ENCODE measurements around the gene CSTF1.

The CSTF1 gene

DNA sequence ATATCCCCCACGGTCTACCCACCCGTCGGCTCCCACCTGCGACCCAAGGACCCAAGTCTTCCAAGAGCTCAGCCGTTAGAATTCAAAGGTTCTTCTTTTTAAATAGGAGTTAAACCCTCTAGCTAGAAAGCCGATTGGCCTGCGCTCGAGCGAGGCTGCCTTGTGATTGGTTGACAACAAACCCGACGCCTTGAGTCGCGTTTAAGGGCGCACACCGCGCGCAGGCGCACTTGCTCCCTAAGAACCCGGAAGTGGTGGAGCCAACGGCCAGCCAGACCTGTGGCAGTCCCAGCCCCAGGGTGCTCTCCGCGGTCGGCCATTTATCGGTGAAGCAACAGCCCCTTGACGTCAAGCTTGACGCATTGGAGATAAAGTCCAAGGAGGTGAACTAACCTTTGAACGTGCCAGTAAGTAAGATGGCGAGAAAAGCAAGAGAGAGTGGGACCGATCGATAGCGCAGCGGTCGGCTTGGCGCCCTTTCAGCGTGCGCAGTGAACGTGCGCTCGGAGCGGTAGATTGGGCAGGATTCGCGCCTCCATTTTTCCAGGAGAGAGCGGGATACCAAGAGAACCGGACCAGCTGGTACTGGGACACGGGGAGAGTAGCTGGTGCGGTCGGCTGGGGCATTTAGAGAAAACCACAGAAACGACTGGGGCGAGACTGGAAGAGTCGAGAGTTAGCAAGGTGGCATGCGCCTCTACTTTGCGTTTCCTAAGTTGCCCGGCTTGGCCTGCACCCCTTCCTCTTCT, at the start of gene CSTF1, which contains the start of gene AURKA:
TSS of gene CSTF1 (plus strand) at position 514 of the 749 bp plus-strand sequence. CDS start 2,908 bp downstream, outside the sequence.
TSS of gene AURKA (minus strand) at position 84 of the 749 bp plus-strand sequence. CDS start 4,018 bp downstream, outside the sequence.
- peak; percentile 96 for FAIRE-seq
- peak; percentile 99 for DNase-seq (ENCODE audit: extremely low spot score, insufficient read length, low read depth)

DNA sequence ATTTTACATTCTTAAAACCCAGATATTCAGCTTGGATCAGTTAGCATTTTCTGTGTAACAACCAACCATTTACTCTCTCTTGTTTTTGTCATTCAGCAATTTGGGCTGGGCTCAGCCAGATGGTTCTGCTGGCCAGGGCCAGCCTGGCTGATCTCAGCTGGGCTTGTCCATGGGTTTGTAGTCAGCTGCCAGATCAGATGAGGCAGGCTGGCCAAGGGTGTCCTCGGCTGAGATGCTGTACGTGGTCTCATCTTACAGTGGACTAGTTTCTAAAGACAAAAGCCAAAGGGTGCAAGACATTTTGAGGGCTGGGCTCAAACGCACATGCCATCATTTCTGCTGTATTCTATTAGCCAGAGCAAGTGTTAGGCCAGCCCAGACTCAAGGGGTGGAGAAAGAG, 49.7 kb upstream of the CSTF1 start:
- DNase-seq (ENCODE audit: extremely low spot score, insufficient read length, low read depth) (no peak), FAIRE-seq (no peak)

DNA sequence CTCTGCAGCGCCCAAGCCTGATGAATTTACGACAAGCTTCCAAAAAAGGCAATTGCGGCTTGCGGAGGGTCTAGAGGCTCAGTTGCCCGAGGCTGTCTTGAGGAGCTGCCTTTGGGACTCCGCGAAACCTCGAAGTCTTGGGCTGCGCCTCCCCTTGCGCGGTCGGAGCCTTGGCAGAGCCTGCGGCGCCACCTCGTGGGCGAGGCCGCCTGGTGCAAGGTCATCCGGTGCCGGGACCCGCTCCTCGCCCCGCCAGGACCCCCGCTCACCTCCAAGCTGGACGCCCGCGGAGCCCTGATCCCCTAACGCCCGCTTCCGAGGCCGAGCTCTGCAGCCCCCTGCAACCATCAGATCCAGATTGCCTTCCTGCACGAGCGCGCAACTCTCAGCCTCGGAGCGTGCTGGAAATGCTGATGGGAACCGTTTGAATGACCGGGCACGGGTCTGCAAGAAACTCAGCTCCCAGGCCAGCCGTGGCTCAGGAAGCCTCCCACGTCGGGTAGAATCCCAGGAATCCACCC, 48.5 kb upstream of the CSTF1 start:
- DNase-seq (ENCODE audit: extremely low spot score, insufficient read length, low read depth) (peak; percentile 32), FAIRE-seq (no peak)

DNA sequence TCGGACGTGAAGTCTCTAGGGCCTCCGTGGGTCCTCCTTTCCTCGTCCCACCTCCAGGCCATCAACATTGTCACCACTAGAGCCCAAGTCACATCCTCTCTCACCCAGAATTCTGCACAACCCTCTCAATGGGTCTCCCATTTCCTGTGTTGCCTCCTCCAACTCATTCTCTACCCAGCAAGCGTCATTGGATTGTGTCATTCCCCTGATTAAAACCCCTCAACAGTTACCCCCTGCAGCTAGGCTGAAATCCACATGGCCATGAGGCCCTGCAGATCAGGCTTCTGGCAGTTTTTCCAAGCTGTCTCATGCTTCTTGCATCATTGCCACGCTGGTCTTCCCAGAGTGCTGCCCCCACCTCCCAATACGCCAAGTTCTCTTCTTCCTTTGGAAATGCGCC, 46.5 kb upstream of the CSTF1 start:
- FAIRE-seq: no peak
- no peak for DNase-seq (ENCODE audit: extremely low spot score, insufficient read length, low read depth)

DNA sequence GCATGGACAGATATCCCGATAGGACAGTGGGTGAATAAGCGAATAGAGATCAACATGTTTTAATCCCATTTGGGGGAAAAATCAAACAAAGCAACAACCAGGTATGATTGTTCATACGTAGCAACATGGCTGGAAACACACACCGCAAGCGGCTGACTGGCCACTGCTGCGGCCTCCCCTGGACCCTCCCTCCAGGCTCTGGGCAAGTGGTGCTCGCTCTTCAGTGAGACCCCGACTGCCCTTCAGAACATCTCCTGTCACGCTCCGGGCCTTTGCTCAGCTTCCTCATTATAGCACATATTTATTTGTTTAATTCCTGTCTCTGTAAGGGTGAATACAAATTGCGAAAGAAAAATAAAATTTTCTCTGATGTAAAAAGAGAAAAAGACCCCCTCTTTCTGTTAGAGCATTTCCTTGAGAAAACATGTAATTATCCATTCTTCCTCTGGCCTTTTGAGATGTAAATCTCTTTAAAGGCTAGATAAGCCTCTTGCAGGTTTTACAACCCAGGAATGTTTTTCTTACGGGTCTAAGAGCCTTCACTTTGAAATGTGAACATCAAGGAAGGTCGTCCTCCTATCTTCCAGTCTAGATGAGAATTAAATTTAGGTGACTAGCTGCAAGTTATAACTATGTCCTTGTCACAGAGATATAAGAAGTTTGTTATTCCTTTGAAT, 44.7 kb upstream of the CSTF1 start:
- no peak for DNase-seq (ENCODE audit: extremely low spot score, insufficient read length, low read depth)
- FAIRE-seq: no peak

DNA sequence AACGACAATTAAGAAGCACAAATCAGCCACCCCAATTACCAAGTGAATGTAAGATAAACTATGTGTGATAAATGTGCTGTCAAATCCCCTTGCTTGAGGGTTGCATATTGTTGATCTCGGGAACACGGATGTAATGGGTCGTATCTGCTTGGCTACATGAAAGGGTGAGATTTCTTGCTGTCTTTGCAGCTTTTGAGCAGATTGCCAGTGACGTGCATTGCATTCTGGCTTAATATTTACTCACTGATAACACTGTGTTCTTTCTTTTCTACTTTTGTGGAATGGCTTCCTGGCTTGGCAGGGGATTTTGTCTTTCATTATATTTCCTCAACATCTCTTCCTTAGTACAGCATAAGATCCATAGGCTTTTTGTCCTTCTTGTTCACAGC, 44.1 kb upstream of the CSTF1 start:
- FAIRE-seq: no peak
- DNase-seq (ENCODE audit: extremely low spot score, insufficient read length, low read depth): no peak

DNA sequence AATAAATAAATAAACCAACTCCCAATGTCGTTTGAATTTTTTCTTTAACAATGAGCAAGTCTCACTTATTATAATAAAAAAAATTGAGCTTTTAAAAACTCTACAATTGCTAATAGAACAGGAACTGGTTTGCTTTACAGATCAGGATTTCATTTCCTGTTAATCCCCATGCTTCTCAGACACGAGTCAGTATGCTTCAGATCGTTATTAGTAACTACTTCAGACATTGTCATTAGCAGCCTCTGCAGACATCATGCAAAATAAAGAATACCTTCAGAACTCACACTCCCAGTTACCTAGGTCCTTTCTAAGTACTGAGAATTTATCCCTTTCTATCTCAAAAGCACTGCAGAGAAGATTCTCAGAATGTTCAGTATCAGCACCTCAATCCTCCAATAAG, 43.7 kb upstream of the CSTF1 start:
- DNase-seq (ENCODE audit: extremely low spot score, insufficient read length, low read depth) (no peak), FAIRE-seq (no peak)

DNA sequence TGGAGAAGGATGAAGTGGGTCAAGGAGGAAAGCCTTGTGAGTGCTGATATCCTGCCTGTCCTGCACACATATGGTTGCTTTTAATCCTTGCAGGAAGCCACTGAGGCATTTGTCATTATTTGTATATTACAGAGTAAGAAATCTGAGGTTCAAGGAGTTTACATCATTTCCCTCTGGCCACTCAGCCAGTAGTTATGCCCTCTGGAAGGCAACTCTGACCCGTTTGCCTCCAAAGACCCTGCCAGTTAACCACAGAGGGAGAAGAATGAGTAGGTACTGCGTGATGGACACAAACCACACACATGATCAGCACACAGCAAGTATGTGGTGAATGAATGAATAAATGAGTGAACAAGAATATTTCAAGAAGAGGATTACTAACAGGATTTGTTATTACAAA, 41.6 kb upstream of the CSTF1 start:
- no peak for FAIRE-seq

DNA sequence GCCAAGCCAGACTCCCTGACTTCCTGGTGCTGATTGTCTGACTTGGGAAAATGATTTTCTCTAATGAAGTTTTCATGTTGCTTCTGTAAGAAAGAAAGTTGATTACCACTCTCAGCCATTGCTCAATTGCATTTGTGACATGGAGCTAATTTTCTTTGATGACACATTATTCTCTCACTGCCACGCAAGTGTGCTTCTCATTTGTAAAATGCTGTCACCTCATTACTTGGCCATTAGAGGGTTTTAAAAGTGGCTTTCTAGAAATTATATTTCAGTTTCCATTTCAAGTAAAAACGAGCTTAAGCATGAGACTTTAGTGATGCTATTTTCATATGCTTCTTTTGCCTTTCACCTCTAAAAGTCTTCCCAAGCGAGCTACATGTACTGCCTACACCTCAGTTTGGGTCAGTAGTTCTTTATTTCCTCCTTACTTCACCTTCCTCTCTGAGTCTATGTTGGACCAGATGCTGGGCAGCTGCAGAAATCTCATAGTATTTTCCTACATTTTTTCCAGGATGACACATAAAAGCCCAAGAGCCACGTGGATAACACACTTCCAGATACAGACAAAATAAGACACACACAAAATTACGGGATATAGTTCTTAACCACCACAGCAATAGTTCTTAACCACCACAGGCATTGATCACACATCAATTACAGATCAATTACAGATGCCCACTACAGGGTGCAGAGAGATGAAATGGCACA, 39.9 kb upstream of the CSTF1 start:
- no peak for DNase-seq (ENCODE audit: extremely low spot score, insufficient read length, low read depth)
- FAIRE-seq: no peak

More for the DNA sequence above, 41.6 kb upstream of the CSTF1 start:
- DNase-seq (ENCODE audit: extremely low spot score, insufficient read length, low read depth): no peak

DNA sequence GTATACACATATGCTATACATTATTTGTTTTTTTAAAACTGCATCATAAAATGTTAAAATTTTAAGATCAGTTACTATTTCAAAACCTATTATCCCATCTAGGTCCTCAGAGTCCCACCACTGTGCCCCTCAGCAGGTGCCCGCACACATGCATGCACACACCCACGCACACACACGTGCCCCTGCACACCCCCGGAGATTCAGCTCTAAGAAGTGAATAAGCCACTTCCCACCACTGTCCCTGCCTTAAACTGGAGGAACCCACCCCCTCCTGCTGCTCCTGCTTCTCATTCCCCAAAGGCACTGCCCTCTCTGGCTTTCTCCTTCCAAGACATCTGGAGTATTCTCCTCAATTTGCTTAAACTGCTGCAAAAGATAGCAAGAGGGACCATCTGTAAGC, 39.1 kb upstream of the CSTF1 start:
- no peak for FAIRE-seq
- no peak for DNase-seq (ENCODE audit: extremely low spot score, insufficient read length, low read depth)

DNA sequence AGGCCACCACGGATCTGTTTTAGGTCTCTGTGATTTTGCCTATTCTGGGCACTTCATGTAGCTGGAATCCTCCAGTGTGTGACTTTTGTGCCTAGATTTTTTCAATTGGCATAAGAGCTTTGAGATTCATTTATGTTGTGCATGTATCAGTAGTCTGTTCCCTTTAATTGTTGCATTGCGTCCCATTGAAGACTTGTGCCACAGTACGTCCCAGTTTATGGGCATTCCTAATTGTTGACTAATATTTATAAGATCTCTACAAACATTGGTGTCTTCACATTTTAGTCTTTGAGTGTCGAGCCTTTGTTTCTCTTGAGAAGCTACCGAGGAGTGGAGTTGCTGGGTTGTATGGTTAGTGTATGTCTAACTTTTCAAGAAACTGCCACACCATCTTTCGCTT, 34.4 kb upstream of the CSTF1 start:
- no peak for DNase-seq (ENCODE audit: extremely low spot score, insufficient read length, low read depth)
- FAIRE-seq: no peak

DNA sequence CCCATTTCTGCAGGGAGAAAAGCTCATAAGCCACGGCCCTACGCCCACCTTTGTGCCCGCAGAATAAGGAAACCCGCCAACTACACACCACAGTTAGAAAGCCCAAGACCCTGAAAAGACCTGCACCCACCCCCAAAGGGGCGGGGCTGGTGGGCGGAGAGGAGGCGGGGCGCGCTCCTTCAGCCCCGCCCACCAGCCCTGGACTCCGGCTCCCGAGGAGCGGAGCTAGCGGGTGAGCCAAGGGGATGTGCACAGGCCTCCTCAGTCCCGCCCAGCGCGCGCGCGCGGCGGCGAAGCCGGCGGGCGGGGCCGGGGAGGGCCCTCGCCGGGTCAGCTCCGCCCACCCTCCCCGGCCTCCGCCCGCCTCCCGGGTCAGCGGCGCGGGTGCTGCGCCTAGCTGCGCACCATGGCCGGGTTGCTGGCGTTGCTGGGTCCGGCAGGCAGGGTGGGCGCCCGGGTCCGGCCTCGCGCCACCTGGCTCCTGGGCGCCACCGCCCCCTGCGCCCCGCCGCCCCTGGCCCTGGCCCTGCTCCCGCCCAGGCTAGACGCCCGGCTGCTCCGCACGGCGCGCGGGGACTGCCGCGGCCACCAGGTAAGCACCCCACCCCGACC, 33.7 kb upstream of the CSTF1 start, which contains the start of gene FAM210B:
TSS of gene FAM210B (plus strand) at position 375 of the 612 bp plus-strand sequence. CDS start at position 407, 32 bp downstream.
- peak; percentile 39 for FAIRE-seq
- peak; percentile 90 for DNase-seq (ENCODE audit: extremely low spot score, insufficient read length, low read depth)

DNA sequence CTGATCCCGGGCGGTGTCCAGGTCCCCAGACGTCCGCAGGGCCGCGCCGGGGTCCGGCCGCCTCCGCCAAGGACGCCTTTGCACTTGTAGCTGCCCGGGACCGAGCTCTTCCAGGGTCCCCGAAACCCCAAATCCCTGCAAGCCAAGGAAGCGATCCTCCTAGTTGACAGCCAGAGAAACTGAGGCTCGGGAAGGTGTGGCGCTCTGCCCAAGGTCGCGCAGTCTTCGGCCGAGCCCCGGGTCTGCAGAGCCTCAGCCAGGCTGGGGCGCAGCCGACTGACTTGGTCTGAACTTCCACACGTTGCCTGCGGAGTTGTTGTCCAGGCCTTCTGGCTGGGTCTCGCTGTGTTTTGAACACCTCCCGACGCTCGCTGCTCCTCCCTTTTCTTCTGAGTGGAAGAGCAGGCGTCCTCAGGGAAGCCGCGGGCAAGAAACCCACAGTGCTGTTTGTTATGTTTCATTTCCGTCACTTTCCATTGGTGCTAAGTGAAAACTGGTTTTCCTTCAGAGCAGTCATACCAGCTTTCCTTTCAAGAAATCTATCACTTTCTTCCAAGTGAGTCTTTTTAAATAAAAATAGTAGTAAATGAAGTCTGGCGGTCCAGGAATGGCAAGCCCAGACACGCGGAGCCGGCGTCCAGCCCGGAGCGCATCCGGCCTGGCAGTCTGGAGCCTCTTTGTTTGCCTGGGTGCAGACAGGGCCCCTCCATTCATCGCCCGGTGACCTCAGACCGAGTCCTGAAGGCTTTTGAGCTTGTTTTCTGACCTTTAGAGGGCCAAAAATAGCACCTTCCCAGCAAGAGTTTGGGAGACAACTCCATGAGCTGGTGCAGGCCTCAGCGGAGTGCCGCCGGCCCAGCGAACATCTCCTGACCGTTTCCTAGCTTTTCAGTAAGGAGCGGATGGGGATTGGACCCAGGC, 33.0 kb upstream of the CSTF1 start:
- DNase-seq (ENCODE audit: extremely low spot score, insufficient read length, low read depth) (no peak), FAIRE-seq (no peak)

DNA sequence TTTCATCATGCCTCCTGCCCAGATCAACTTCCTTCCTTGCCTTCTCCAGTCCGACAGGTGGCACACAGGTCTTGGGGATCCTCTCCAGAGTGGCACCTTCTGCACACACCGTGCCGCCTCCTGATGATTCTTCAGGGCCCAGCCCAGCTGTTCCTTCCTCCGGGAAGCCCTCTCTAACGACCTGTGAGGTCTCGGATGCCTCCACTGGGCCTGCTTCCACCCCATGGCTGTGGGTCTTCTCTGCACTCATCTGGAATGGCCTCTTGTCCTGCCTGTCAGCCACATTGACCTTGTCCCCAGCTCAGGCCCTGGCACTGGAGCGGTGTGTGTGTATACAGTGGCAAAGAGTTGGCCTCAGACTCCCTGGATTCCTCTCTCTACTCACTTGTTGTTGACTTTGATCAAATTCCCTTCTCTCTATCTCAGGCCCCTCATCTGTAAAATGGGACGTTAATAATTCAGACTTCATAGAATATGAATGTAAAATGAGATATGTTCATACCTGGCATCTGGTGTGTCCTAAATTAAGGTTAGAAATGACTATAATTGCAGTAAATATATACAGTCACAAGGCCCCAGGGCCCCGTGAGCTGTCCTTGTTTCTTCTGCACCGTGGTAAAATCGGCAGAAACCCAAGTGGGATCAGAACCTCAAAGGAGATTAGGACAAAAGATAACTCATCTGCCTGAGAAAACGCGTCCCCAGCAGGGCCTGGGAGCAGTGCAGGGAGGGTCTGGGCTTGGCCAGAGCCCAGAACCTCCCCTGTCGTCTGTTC, 32.1 kb upstream of the CSTF1 start:
- DNase-seq (ENCODE audit: extremely low spot score, insufficient read length, low read depth) (no peak), FAIRE-seq (no peak)

DNA sequence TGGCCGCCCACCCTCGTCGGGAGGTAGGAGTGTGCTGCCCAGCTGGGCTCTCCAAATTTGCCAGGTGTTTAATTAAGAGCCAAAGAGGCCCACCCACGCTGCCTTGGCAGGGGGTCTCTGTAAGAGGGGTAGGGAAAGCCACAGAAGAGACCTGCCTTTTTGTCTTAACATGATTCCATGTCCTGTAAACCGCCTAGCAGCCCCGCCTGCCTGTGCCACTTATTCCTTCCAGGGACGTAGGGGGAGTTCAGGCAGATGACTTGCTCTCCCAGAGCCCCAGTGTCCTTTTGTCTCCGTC, 31.6 kb upstream of the CSTF1 start:
- no peak for FAIRE-seq

DNA sequence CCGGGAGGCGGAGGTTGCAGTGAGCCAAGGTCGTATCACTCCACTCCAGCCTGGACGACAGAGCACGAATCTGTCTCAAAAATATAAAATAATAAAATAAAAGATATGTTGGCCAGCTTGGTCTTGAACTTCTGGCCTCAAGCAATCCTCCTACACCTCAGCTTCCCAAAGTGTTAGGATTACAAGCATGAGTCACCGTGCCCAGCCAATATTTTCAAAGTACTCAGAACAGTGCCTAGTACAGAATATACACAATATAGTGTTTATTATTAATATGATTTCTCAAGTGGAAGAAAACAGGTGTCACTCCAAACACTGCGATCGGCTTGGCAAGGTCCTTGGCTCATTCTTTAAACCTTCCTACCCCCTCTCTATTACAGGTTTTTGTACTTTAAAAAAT, 30.5 kb upstream of the CSTF1 start:
- FAIRE-seq (no peak), DNase-seq (ENCODE audit: extremely low spot score, insufficient read length, low read depth) (no peak)

More for the DNA sequence above, 31.6 kb upstream of the CSTF1 start:
- no peak for DNase-seq (ENCODE audit: extremely low spot score, insufficient read length, low read depth)

DNA sequence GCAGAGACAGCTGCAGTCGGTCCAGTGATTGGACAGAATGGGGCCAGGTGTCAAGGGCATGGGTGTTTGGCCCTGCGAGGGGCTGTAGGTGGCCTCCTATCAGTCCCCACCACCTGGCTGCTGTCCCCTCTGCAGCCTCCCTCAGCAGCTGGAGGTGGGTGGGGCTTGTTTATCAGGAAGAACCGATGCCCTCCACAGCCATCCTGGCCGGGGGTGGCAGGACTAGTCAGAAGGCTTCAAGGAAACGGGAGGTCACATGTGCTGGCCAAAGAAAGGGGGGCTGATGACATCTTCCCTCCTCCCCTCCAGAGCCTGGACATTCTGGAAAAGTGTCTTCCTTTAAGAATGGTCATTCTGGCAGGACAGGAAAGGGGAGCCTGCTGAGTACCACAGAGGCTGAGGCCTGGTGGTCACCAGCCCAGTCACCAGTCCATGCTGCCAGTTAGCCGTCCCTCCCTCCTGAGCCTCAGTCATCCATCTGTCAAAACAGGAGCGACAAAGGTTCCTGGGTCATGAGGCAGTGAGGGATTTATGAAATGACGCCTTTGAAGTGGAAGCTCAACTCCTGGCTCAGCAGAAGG, 29.5 kb upstream of the CSTF1 start:
- FAIRE-seq (no peak), DNase-seq (ENCODE audit: extremely low spot score, insufficient read length, low read depth) (no peak)

DNA sequence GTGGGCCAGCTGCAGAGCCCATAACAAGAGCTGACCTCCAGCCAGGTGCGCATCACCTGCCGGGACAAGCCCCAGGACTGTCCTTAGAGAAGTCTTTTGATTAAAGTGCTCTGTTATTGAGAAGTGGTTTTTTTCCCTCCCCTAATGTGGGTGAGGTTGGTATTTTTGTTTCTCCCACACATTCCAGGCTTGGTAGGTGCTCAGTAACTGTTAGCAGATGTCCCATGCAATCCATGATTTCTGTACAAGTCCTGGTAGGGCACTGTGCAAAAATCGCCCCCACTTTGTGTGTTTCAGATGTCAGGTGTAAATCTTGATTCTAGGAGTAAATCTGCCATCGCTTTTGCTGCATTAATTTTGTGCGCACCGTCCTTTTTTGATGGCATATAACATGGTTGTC, 29.0 kb upstream of the CSTF1 start:
- DNase-seq (ENCODE audit: extremely low spot score, insufficient read length, low read depth) (no peak), FAIRE-seq (no peak)

Data from GM18507 (cell line).